Type B pancreatic cell (in vitro differentiated cells): ENCODE measurements around the gene INCENP. TPM values are rescaled to one million over a fixed set of nuclear protein-coding genes. Genes with fewer than 3 reads are reported as not detected.

Experiments
- DNase-seq: peaks from one replicate; pipeline ENCODE4 v3.0.0; 2021; ENCODE audit warnings: mixed read lengths; ENCODE audit not compliant: unreplicated experiment; ENCODE audit errors: extremely low spot score
- H3K27ac Mint-ChIP-seq: 2 replicates; pipeline ENCODE4 v1.8.0; 2021; ENCODE audit warnings: mild to moderate bottlenecking, mixed read lengths
- H3K27me3 Mint-ChIP-seq: 2 replicates; pipeline ENCODE4 v1.8.0; 2021; ENCODE audit warnings: mixed read lengths
- H3K36me3 Mint-ChIP-seq: 2 replicates; pipeline ENCODE4 v1.8.0; 2021; ENCODE audit warnings: mixed read lengths
- H3K4me1 Mint-ChIP-seq: one replicate; pipeline ENCODE4 v1.8.0; 2021; ENCODE audit warnings: mixed read lengths; ENCODE audit not compliant: unreplicated experiment
- H3K4me3 Mint-ChIP-seq: 2 replicates; pipeline ENCODE4 v1.8.0; 2021; ENCODE audit warnings: mild to moderate bottlenecking, mixed read lengths
- H3K9me3 Mint-ChIP-seq: 2 replicates; pipeline ENCODE4 v1.8.0; 2021; ENCODE audit warnings: mixed read lengths
- total RNA-seq: library from RNA; stranded (reverse); gene quantifications from 2 replicates; pipeline ENCODE4 v1.2.1, GENCODE V29; 2021; ENCODE audit warnings: low replicate concordance
- TF ChIP-seq, protein P1 (sequence below): fragments of 200-600 bp; sonication (generic); conservative IDR thresholded peaks from 2 replicates; pipeline ENCODE4 v1.5.0; 2021; ENCODE audit warnings: antibody characterized with exemption, mild to moderate bottlenecking

Gene INCENP
- total RNA-seq, 1 donor from 2014 or later = 96.7 TPM

DNA sequence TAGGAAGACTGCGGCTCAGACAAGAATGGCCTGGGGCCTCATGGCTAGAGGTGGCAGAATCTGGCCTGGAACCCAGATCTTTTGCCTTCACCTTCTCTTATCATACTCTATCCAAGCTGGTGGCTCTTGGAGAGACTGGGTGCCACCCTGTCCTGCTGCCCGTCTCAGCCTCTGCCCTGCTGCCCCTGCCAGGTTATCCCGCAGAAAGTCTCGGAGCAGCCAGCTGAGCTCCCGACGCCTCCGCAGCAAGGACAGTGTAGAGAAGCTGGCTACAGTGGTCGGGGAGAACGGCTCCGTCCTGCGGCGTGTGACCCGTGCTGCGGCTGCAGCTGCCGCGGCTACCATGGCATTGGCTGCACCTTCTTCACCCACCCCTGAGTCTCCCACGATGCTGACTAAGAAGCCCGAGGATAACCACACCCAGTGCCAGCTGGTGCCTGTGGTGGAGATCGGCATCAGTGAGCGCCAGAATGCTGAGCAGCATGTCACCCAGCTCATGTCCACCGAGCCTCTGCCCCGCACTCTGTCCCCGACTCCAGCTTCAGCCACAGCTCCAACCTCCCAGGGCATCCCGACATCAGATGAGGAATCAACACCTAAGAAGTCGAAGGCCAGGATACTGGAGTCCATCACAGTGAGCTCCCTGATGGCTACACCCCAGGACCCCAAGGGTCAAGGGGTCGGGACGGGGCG lies 5.9 kb downstream of the INCENP start:
- Mint-ChIP-seq H3K36me3 (peaks cover 13% of the 10 kb centered on the region), H3K27me3 (no peaks in the 10 kb centered on the region), H3K4me1 (peaks cover 19% of the 10 kb centered on the region), H3K27ac (no peak overlapping the region), H3K4me3 (no peak overlapping the region), H3K9me3 (no peaks in the 10 kb centered on the region)
- TF ChIP-seq, protein P1, sequence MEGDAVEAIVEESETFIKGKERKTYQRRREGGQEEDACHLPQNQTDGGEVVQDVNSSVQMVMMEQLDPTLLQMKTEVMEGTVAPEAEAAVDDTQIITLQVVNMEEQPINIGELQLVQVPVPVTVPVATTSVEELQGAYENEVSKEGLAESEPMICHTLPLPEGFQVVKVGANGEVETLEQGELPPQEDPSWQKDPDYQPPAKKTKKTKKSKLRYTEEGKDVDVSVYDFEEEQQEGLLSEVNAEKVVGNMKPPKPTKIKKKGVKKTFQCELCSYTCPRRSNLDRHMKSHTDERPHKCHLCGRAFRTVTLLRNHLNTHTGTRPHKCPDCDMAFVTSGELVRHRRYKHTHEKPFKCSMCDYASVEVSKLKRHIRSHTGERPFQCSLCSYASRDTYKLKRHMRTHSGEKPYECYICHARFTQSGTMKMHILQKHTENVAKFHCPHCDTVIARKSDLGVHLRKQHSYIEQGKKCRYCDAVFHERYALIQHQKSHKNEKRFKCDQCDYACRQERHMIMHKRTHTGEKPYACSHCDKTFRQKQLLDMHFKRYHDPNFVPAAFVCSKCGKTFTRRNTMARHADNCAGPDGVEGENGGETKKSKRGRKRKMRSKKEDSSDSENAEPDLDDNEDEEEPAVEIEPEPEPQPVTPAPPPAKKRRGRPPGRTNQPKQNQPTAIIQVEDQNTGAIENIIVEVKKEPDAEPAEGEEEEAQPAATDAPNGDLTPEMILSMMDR = no peak
- DNase-seq = no peak

- Mint-ChIP-seq H3K27ac (no peak overlapping the region), H3K27me3 (no peaks in the 10 kb centered on the region), H3K4me1 (peaks cover 11% of the 10 kb centered on the region), H3K9me3 (no peaks in the 10 kb centered on the region), H3K4me3 (no peak overlapping the region), H3K36me3 (peaks cover 13% of the 10 kb centered on the region)
- DNase-seq = no peak
- TF ChIP-seq, protein P1 = no peak
Observed at GRCh38 chr11:62130283-62131169, 6.7 kb downstream of the INCENP start.

DNA sequence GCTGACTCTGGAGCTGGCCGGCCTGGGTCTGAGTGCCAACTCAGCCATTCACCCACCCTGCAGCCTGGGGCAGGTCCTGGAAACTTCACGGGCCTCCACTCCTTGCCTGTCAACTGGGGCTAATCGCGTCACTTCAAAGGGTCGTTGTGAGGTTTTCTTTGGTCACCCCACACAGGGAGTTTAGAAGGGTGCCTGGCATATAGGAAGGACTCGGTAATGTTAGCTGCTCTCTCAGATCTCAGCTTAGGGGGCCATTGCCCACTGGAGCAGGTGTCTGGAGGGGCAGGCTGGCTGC lies 7.3 kb downstream of the INCENP start:
- H3K27me3 Mint-ChIP-seq = no peaks in the 10 kb centered on the region
- peaks cover 5% of the 10 kb centered on the region for H3K4me1 Mint-ChIP-seq
- no peak overlapping the region for H3K4me3 Mint-ChIP-seq
- TF ChIP-seq, protein P1 = no peak
- no peak overlapping the region for H3K27ac Mint-ChIP-seq
- no peak for DNase-seq
- H3K9me3 Mint-ChIP-seq = no peaks in the 10 kb centered on the region
- peaks cover 13% of the 10 kb centered on the region for H3K36me3 Mint-ChIP-seq

DNA sequence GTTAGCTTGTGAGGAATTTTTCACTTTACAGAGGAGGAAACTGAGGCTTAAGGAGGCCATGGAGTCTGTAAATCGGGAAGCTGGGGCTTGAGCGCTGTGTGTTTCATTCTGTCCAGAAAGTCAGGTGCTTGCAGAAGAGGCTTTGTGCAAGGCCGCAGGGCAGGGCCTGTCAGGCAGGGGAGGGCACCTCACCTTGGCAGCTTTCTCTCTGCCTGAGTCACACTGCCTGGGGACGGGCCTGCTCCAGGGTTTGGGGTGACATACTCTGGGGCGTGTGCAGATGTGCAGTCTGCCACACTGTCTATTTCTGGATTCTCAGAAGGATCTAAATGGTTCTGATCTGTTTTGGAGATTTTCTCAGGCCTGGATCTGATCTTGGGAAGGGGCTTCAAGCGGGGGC lies 8.4 kb downstream of the INCENP start:
- peaks cover 4% of the 10 kb centered on the region for H3K4me1 Mint-ChIP-seq
- no peak for DNase-seq
- no peak overlapping the region for H3K4me3 Mint-ChIP-seq
- H3K27me3 Mint-ChIP-seq = no peaks in the 10 kb centered on the region
- H3K9me3 Mint-ChIP-seq = no peaks in the 10 kb centered on the region
- H3K36me3 Mint-ChIP-seq = peaks cover 13% of the 10 kb centered on the region
- H3K27ac Mint-ChIP-seq = no peak overlapping the region
- TF ChIP-seq, protein P1 = no peak

DNA sequence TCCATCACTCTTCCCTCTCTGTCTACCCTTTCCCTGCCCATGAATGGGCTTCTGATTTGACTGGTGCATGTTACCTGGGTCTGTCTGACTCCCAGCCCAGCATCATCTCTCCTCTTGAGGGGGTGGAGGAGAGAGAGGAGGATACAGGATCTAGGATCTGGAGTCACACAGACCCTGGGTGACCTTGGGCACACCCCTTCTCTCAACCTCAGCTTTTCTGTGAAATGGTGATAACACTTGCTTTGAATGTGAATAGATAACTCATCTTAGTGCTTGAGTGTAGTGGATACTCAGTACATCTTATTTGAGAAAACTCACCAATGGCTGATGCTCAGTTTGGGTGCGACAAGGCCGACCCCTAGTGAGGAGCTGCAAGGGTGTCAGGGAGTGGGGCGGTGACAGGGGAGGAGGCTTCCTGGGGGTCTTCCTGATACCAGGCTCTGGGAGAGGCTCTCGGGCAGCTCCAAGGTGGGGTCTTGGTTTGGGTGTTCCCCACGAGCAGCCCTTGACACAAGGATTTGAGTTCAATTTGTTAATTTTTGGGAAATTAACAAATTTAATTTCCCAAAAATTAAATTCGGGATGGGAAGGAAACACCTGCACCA lies 9.0 kb downstream of the INCENP start:
- Mint-ChIP-seq H3K27ac (no peak overlapping the region), H3K27me3 (no peaks in the 10 kb centered on the region), H3K9me3 (no peaks in the 10 kb centered on the region), H3K36me3 (peaks cover 10% of the 10 kb centered on the region), H3K4me1 (no peaks in the 10 kb centered on the region), H3K4me3 (no peak overlapping the region)
- no peak for DNase-seq
- TF ChIP-seq, protein P1 = no peak
